ENCODE measurements around the gene RDM1.
"Not testable (repeated sequence)": the region's sequence is repeated elsewhere in the genome, so short reads cannot be mapped to it uniquely, and the experiment has no call there.

Gene RDM1

DNA sequence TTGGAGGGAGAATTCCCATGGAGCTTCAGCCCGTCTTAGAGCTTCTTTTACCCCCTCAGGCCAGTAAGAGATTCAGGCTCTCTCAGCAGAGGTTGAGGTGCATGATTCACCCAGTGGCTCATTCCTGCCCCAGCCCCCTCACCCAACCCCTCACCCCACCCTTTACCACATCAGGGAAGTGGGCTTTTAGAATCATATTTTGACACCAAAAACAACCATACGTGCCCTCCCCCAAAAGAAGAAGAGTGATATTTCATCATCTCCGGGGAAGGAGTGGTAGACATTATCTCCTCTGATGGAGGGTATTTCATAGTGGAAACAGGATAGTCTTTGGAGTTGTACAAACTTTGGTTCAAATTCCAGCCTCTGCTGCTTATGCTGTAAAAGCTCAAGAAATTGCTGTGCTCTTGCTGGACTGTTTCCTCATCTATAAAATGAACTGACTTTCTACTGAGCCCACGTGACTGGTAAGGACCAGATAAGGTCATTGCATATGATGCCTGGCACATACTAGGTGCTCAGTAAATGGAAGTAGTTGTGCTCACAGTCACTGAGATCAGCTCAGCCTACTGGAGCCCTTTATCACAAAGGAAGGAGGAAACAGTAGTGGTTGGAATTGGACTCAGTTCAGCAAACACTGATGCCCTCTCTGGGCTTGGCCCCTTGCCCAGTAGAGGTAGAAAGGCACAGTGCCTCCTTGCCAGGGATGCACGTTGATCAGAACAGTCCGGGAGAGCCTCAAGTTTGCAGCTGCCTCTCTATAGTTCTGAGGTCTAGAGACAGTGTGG lies 32.1 kb downstream of the RDM1 start:
- peak; percentile 65 for ATAC-seq
- H3K9me3 Mint-ChIP-seq = no peaks in the 10 kb centered on the region
- peaks cover 75% of the 10 kb centered on the region for H3K4me1 Mint-ChIP-seq
- no peaks in the 10 kb centered on the region for H3K27me3 Mint-ChIP-seq
- peak; percentile 60 for DNase-seq
- no peaks in the 10 kb centered on the region for H3K36me3 Mint-ChIP-seq (ENCODE audit: low read depth)
- H3K4me3 Mint-ChIP-seq = peak overlapping the region; percentile 74
- H3K27ac Mint-ChIP-seq = peak overlapping the region; percentile 93

GRCh38 chr17:35897772-35898171 lies 32.8 kb downstream of the RDM1 start:
- not testable (repeated sequence) for ATAC-seq; H3K27me3 Mint-ChIP-seq; H3K9me3 Mint-ChIP-seq; DNase-seq; H3K36me3 Mint-ChIP-seq (ENCODE audit: low read depth)
- Mint-ChIP-seq H3K27ac (peak overlapping the region; percentile 93), H3K4me1 (peaks cover 77% of the 10 kb centered on the region), H3K4me3 (peak overlapping the region; percentile 74)

DNA sequence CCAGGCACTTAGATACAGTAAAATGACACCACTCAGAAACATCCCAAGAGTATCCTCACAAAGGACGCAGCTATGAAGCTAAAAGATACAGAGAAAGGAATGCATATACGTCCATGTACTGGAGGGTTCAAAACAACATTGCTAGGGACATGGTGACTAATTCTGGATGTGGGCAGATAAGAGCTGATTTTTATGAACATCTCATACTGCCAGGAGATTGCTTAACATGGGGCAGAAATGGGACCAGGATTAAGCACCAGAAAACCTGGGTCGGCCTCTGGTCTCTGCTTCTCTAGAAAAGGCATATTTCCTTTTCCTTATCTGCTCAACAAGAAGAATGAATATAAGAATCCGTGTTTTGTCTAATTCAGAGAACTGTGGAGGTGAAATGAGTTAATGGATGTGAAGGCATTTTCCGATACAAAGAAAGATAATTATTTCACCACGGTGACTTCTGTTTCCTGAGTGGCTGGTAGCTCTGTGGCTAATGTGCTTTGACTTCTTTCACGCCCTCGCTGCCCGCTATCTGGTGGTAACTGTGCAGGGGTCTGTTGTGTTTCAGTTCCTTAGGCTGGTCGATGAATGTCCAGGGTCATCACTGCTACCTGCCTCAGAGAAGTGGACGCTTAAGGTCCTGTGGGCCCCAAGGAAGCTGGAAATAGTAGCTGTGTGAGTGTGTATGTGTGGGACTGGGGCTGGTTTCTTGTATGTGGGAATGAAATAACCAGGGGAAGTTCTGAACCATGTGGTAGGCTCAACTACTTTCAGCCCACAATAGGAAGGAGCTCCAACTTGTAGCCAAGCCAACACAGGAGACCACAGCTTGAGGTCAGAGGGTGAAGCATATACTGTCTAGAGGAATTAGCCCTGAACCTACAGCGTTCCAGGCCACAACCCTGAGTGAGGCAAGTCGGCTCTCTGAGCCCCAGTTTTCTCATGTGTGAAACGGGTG lies 34.7 kb downstream of the RDM1 start:
- DNase-seq = peak; percentile 47

GRCh38 chr17:35894206-35894605 lies 36.4 kb downstream of the RDM1 start:
- Mint-ChIP-seq H3K9me3 (no peaks in the 10 kb centered on the region), H3K36me3 (ENCODE audit: low read depth) (no peaks in the 10 kb centered on the region), H3K27me3 (no peaks in the 10 kb centered on the region), H3K4me3 (no peak overlapping the region), H3K4me1 (peaks cover 82% of the 10 kb centered on the region), H3K27ac (peak overlapping the region; percentile 24)
- ATAC-seq (no peak), DNase-seq (no peak)

More for the DNA sequence above, 34.7 kb downstream of the RDM1 start:
- ATAC-seq = peak; percentile 75
- Mint-ChIP-seq H3K36me3 (ENCODE audit: low read depth) (no peaks in the 10 kb centered on the region), H3K27ac (peak overlapping the region; percentile 85), H3K27me3 (no peaks in the 10 kb centered on the region), H3K4me1 (peaks cover 83% of the 10 kb centered on the region), H3K4me3 (peak overlapping the region; percentile 27), H3K9me3 (no peaks in the 10 kb centered on the region)

GRCh38 chr17:35893751-35894150 lies 36.8 kb downstream of the RDM1 start:
- Mint-ChIP-seq H3K4me3 (no peak overlapping the region), H3K9me3 (no peaks in the 10 kb centered on the region), H3K4me1 (peaks cover 82% of the 10 kb centered on the region), H3K27me3 (no peaks in the 10 kb centered on the region), H3K27ac (no peak overlapping the region), H3K36me3 (ENCODE audit: low read depth) (no peaks in the 10 kb centered on the region)
- ATAC-seq (no peak), DNase-seq (no peak)

- Mint-ChIP-seq H3K4me1 (peaks cover 74% of the 10 kb centered on the region), H3K4me3 (peak overlapping the region; percentile 53), H3K27me3 (no peaks in the 10 kb centered on the region), H3K27ac (peak overlapping the region; percentile 85), H3K9me3 (no peaks in the 10 kb centered on the region), H3K36me3 (ENCODE audit: low read depth) (no peaks in the 10 kb centered on the region)
- DNase-seq (peak; percentile 81), ATAC-seq (peak; percentile 69)
Observed at GRCh38 chr17:35892091-35893035, 38.2 kb downstream of the RDM1 start.

DNA sequence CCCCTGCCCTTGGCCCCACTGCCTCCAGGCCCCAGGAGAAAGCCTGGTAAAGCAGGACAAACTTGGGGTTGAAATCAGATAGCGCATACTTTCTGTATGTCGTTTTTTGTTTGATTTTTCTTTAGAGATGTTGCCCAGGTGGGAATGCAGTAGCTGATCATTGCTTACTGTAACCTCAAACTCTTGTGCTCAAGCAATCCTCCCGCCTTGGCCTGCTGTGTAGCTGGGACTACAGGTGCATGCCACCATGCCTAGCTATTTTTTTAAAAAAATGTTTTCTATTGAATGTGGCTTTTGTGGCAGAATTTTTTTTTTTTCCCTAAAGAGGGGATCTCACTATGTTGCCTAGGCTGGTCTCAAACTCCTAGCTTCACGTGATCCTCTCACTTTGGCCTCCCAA lies 39.3 kb downstream of the RDM1 start:
- Mint-ChIP-seq H3K4me3 (no peak overlapping the region), H3K36me3 (ENCODE audit: low read depth) (no peaks in the 10 kb centered on the region), H3K9me3 (no peaks in the 10 kb centered on the region), H3K27me3 (no peaks in the 10 kb centered on the region), H3K27ac (peak overlapping the region; percentile 80), H3K4me1 (peaks cover 66% of the 10 kb centered on the region)
- ATAC-seq (no peak), DNase-seq (no peak)

DNA sequence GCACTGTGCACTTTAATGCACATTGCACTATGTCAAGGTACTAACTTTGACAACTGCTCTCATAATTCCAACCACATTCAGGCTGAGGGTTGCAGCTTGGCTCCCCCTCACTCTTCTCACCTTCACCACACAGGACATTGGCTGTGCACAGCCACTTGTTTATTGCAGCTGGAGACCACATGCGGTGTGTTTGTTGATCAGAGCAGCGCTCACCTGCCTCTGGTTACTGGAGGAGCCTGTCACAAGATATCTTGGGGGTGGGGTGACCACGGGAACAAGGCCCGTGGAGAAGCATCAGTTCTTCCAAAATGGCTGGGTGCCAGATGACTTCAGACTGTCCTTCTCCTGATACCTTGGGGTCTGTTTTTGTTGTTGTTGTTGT lies 39.8 kb downstream of the RDM1 start:
- Mint-ChIP-seq H3K27ac (peak overlapping the region; percentile 80), H3K9me3 (no peaks in the 10 kb centered on the region), H3K36me3 (ENCODE audit: low read depth) (no peaks in the 10 kb centered on the region), H3K4me1 (peaks cover 61% of the 10 kb centered on the region), H3K4me3 (no peak overlapping the region), H3K27me3 (no peaks in the 10 kb centered on the region)
- ATAC-seq (peak; percentile 44), DNase-seq (peak; percentile 38)

GRCh38 chr17:35889818-35890773 lies 40.5 kb downstream of the RDM1 start:
- ATAC-seq (no peak), DNase-seq (no peak)
- Mint-ChIP-seq H3K4me1 (peaks cover 54% of the 10 kb centered on the region), H3K4me3 (peak overlapping the region; percentile 40), H3K9me3 (no peaks in the 10 kb centered on the region), H3K27ac (peak overlapping the region; percentile 80), H3K27me3 (no peaks in the 10 kb centered on the region), H3K36me3 (ENCODE audit: low read depth) (no peaks in the 10 kb centered on the region)

- DNase-seq (peak; percentile 26), ATAC-seq (peak; percentile 74)
- no peaks in the 10 kb centered on the region for H3K36me3 Mint-ChIP-seq (ENCODE audit: low read depth)
- no peaks in the 10 kb centered on the region for H3K9me3 Mint-ChIP-seq
- peaks cover 53% of the 10 kb centered on the region for H3K4me1 Mint-ChIP-seq
- no peak overlapping the region for H3K4me3 Mint-ChIP-seq
- H3K27ac Mint-ChIP-seq = peak overlapping the region; percentile 19
- no peaks in the 10 kb centered on the region for H3K27me3 Mint-ChIP-seq
Observed at GRCh38 chr17:35889241-35889640, 41.3 kb downstream of the RDM1 start.

- H3K27ac Mint-ChIP-seq = peak within 1 kb of the TSS; percentile 93
- H3K4me3 Mint-ChIP-seq = peak within 1 kb of the TSS; percentile 77
- H3K9me3 Mint-ChIP-seq = no peaks in the 10 kb centered on the region
- no peaks in the 10 kb centered on the region for H3K27me3 Mint-ChIP-seq
- DNase-seq (peak; percentile 60), ATAC-seq (peak; percentile 95)
- H3K4me1 Mint-ChIP-seq = peaks cover 60% of the 10 kb centered on the region
- H3K36me3 Mint-ChIP-seq (ENCODE audit: low read depth) = peaks cover 6% of the 10 kb centered on the region
Observed at GRCh38 chr17:35879773-35880654, 50.6 kb downstream of the RDM1 start, which contains the start of gene CCL5. CCL5 (minus strand) TSS chr17:35880360.

GRCh38 chr17:35878361-35878760 lies 52.2 kb downstream of the RDM1 start:
- H3K36me3 Mint-ChIP-seq (ENCODE audit: low read depth) = peaks cover 8% of the 10 kb centered on the region
- H3K9me3 Mint-ChIP-seq = no peaks in the 10 kb centered on the region
- peak overlapping the region; percentile 77 for H3K27ac Mint-ChIP-seq
- H3K4me1 Mint-ChIP-seq = peaks cover 60% of the 10 kb centered on the region
- DNase-seq (no peak), ATAC-seq (no peak)
- no peaks in the 10 kb centered on the region for H3K27me3 Mint-ChIP-seq
- peak overlapping the region; percentile 77 for H3K4me3 Mint-ChIP-seq
